Measurements from ENCODE around the gene EXPH5. TPM values are rescaled to one million over a fixed set of nuclear protein-coding genes. Genes with fewer than 3 reads are reported as not detected.

EXPH5 gene
- total RNA-seq, 1 experiment from 2014 or later: 13.5 TPM

GRCh38 chr11:108524422-108524821, 69.1 kb downstream of the EXPH5 start:
- TF ChIP-seq EZH2 (IDR thresholded peaks at IDR 0.05; ENCODE audit: low read length, unreplicated experiment): no peak
- TF ChIP-seq EZH2phosphoT487 (IDR thresholded peaks at IDR 0.05; ENCODE audit: borderline replicate concordance, low read length): no peak
- TF ChIP-seq CTCF (conservative IDR thresholded peaks at IDR 0.05; ENCODE audit: low read depth, low read length): no peak
- POLR2A ChIA-PET (ENCODE audit: unreplicated experiment): interaction anchor here (0.6 kb wide), 1 partner anchor 21 kb away, joined by 4 read pairs; no protein-coding TSS in a partner anchor
- intact Hi-C loops (cut with micrococcal nuclease): no loop called here
- Histone ChIP-seq H3K4me3 (ENCODE audit: low read length) (no peak overlapping the region), H2AFZ (ENCODE audit: low read length) (no peak overlapping the region), H3K9me3 (ENCODE audit: low read length) (no peaks in the 10 kb centered on the region), H4K20me1 (ENCODE audit: low read length) (no peaks in the 10 kb centered on the region), H3K27me3 (ENCODE audit: low read length) (no peaks in the 10 kb centered on the region), H3F3A (ENCODE audit: low read length, unreplicated experiment) (no peaks in the 10 kb centered on the region), H3K9ac (ENCODE audit: low read length) (no peak overlapping the region), H3K4me2 (ENCODE audit: low read length) (no peak overlapping the region), H3K27ac (ENCODE audit: low read length) (no peak overlapping the region), H3K4me1 (ENCODE audit: insufficient read depth, low read length) (no peaks in the 10 kb centered on the region), H3K36me3 (ENCODE audit: low read depth, low read length) (peaks cover 8% of the 10 kb centered on the region), H3K79me2 (ENCODE audit: low read length) (no peaks in the 10 kb centered on the region), H3K9me2 (replicated peaks; ENCODE audit: low read length) (no peaks in the 10 kb centered on the region)
- CTCF ChIA-PET: no interaction called here
- ATAC-seq (peak; percentile 59), DNase-seq (peak; percentile 41)
- no TSS peak for BruUV-seq (replicated peaks)

- DNase-seq: no peak
- no peaks in the 10 kb centered on the region for H3K9me2 ChIP-seq (replicated peaks; ENCODE audit: low read length)
- no peak overlapping the region for H3K27ac ChIP-seq (ENCODE audit: low read length)
- H3F3A ChIP-seq (ENCODE audit: low read length, unreplicated experiment): no peaks in the 10 kb centered on the region
- peaks cover 11% of the 10 kb centered on the region for H3K36me3 ChIP-seq (ENCODE audit: low read depth, low read length)
- TF ChIP-seq CTCF (conservative IDR thresholded peaks at IDR 0.05; ENCODE audit: low read depth, low read length) (no peak), EZH2phosphoT487 (IDR thresholded peaks at IDR 0.05; ENCODE audit: borderline replicate concordance, low read length) (no peak), EZH2 (IDR thresholded peaks at IDR 0.05; ENCODE audit: low read length, unreplicated experiment) (no peak)
- no peaks in the 10 kb centered on the region for H3K79me2 ChIP-seq (ENCODE audit: low read length)
- CTCF ChIA-PET: no interaction called here
- H2AFZ ChIP-seq (ENCODE audit: low read length): no peak overlapping the region
- H3K4me1 ChIP-seq (ENCODE audit: insufficient read depth, low read length): no peaks in the 10 kb centered on the region
- no peaks in the 10 kb centered on the region for H3K9me3 ChIP-seq (ENCODE audit: low read length)
- BruUV-seq (replicated peaks): no TSS peak
- no peak for ATAC-seq
- POLR2A ChIA-PET (ENCODE audit: unreplicated experiment): no interaction called here
- no peak overlapping the region for H3K4me3 ChIP-seq (ENCODE audit: low read length)
- H3K4me2 ChIP-seq (ENCODE audit: low read length): no peak overlapping the region
- no peak overlapping the region for H3K9ac ChIP-seq (ENCODE audit: low read length)
- H3K27me3 ChIP-seq (ENCODE audit: low read length): no peaks in the 10 kb centered on the region
- no peaks in the 10 kb centered on the region for H4K20me1 ChIP-seq (ENCODE audit: low read length)
- intact Hi-C loops (cut with micrococcal nuclease): no loop called here
These were observed 71.2 kb downstream of the EXPH5 start for GRCh38 chr11:108522318-108522717.

GRCh38 chr11:108518581-108518980, 75.0 kb downstream of the EXPH5 start:
- no peaks in the 10 kb centered on the region for H3K79me2 ChIP-seq (ENCODE audit: low read length)
- CTCF ChIA-PET: no interaction called here
- H3K36me3 ChIP-seq (ENCODE audit: low read depth, low read length): peaks cover 15% of the 10 kb centered on the region
- H3K27ac ChIP-seq (ENCODE audit: low read length): no peak overlapping the region
- DNase-seq: no peak
- H3K9me3 ChIP-seq (ENCODE audit: low read length): no peaks in the 10 kb centered on the region
- no peak overlapping the region for H3K4me2 ChIP-seq (ENCODE audit: low read length)
- no peaks in the 10 kb centered on the region for H4K20me1 ChIP-seq (ENCODE audit: low read length)
- no peak overlapping the region for H2AFZ ChIP-seq (ENCODE audit: low read length)
- H3K9ac ChIP-seq (ENCODE audit: low read length): no peak overlapping the region
- no peaks in the 10 kb centered on the region for H3K9me2 ChIP-seq (replicated peaks; ENCODE audit: low read length)
- no peaks in the 10 kb centered on the region for H3F3A ChIP-seq (ENCODE audit: low read length, unreplicated experiment)
- BruUV-seq (replicated peaks): no TSS peak
- no peak overlapping the region for H3K4me3 ChIP-seq (ENCODE audit: low read length)
- H3K27me3 ChIP-seq (ENCODE audit: low read length): no peaks in the 10 kb centered on the region
- POLR2A ChIA-PET (ENCODE audit: unreplicated experiment): no interaction called here
- H3K4me1 ChIP-seq (ENCODE audit: insufficient read depth, low read length): no peaks in the 10 kb centered on the region
- TF ChIP-seq EZH2 (IDR thresholded peaks at IDR 0.05; ENCODE audit: low read length, unreplicated experiment) (no peak), EZH2phosphoT487 (IDR thresholded peaks at IDR 0.05; ENCODE audit: borderline replicate concordance, low read length) (no peak)
- ATAC-seq: no peak
- intact Hi-C loops (cut with micrococcal nuclease): no loop called here
